H1 (cell line): ENCODE measurements around the gene DOHH.

Experiments
- CEBPB ChIP-seq: IDR thresholded peaks from 2 replicates; pipeline ENCODE4 v1.6.1; 2012; ENCODE audit warnings: low read depth, low read length
- CREB1 ChIP-seq: IDR thresholded peaks from 2 replicates; pipeline ENCODE4 v1.6.1; 2012; ENCODE audit warnings: inconsistent platforms
- CTCF ChIP-seq, 3 experiments: IDR thresholded peaks; 1 replicate in 2 of 3; 2 replicates in 1 of 3; pipeline versions ENCODE4 v1.5.1 to v1.6.1; 2011; ENCODE audit warnings: low read length in 3 of 3, mild to moderate bottlenecking in 3 of 3, inconsistent platforms in 2 of 3, low read depth in 1 of 3, moderate library complexity in 1 of 3; ENCODE audit not compliant: insufficient read depth in 1 of 3; ENCODE audit errors: control extremely low read depth in 1 of 3
- EZH2 ChIP-seq: fragments of 200-600 bp; sonication (generic); IDR thresholded peaks from 2 replicates; pipeline ENCODE4 v1.7.1; 2012; ENCODE audit warnings: low read depth, mild to moderate bottlenecking, moderate library complexity, low read length, inconsistent platforms; ENCODE audit not compliant: severe bottlenecking
- POLR2A ChIP-seq, 2 experiments: IDR thresholded peaks; 1 replicate in 1 of 2; 2 replicates in 1 of 2; pipeline ENCODE4 v1.6.1; 2011; ENCODE audit warnings: low read depth in 2 of 2, low read length in 2 of 2, mild to moderate bottlenecking in 2 of 2; ENCODE audit errors: control extremely low read depth in 1 of 2
- RNF2 ChIP-seq: fragments of 200-900, 300-1000 bp; sonication (generic); IDR thresholded peaks from 2 replicates; pipeline ENCODE4 v1.7.1; 2016; ENCODE audit warnings: borderline replicate concordance, low read depth, mild to moderate bottlenecking, antibody characterized with exemption, low read length; ENCODE audit not compliant: poor library complexity, severe bottlenecking; ENCODE audit errors: missing control alignments

- TF ChIP-seq POLR2A (IDR thresholded peaks at IDR 0.05; ENCODE audit: control extremely low read depth in 1 of 2, low read depth in 2 of 2, low read length in 2 of 2) (no peak), EZH2 (no peak), CTCF (IDR thresholded peaks at IDR 0.05; ENCODE audit: control extremely low read depth in 1 of 3, insufficient read depth in 1 of 3, low read depth in 1 of 3, low read length in 3 of 3) (no peak), RNF2 (no peak), CEBPB (no peak), CREB1 (no peak)
Measured at GRCh38 chr19:3493651-3494050, 6.8 kb downstream of the DOHH start.
